ENCODE data around the gene OBP2A.

Gene OBP2A

DNA sequence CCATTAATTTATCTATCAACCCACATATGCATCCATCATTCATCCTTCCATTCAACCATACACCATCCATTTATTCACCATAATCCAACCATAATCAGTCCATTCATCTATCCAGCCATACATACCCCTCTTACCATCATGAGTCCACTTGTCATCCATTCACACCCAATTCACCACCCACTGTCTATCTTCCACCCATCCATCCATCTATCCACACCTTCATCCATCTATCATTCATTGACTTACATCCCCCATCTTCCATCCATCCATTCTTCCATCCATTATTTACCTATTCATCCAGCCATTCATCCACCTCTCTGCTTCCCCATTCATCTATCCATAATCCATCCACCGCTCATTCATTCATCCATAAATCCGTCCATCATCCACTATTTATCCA, 33.4 kb downstream of the OBP2A start:
- TF ChIP-seq, protein P1, sequence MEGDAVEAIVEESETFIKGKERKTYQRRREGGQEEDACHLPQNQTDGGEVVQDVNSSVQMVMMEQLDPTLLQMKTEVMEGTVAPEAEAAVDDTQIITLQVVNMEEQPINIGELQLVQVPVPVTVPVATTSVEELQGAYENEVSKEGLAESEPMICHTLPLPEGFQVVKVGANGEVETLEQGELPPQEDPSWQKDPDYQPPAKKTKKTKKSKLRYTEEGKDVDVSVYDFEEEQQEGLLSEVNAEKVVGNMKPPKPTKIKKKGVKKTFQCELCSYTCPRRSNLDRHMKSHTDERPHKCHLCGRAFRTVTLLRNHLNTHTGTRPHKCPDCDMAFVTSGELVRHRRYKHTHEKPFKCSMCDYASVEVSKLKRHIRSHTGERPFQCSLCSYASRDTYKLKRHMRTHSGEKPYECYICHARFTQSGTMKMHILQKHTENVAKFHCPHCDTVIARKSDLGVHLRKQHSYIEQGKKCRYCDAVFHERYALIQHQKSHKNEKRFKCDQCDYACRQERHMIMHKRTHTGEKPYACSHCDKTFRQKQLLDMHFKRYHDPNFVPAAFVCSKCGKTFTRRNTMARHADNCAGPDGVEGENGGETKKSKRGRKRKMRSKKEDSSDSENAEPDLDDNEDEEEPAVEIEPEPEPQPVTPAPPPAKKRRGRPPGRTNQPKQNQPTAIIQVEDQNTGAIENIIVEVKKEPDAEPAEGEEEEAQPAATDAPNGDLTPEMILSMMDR (IDR thresholded peaks at IDR 0.05; ENCODE audit: borderline replicate concordance, insufficient read depth, low read depth, low read length) = no peak
- H3K4me3 ChIP-seq (ENCODE audit: low read depth, low read length) = no peak overlapping the region

DNA sequence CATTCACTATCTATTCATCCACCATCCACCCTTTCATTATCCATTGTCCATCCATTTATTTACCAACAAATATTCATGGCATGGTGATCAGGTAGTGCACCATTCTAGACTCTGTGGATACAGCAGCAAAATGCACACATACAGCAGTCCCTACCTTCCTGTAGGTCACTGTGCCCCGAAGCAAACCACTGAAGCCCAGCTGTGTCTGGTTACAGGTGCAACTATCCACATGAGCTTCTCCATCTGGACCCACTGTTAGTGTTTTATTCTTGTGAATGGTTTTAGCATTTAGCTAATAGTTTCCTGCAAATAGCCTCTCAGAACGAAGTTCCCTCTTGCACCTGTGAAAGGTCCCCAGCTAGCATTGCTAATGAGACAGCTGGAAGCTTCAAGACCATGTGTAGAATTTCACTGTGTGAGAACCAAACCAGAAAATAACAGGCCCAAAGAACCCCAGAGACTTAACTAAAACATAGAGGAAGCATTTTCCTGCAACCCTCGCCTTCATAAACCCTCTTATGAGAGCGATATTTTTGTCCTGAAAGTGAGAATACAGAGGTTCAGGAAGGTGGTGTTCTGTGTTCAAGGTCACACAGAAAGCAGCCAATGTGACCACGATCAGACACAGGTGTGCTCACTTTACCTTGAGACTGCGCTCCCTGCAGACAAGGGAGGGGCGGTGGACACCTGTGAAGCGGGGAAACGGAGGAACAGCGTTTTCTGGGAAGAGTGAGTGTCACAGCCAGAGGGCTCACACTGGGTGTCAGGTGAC, 34.1 kb downstream of the OBP2A start:
- H3K4me3 ChIP-seq (ENCODE audit: low read depth, low read length) = no peak overlapping the region
- TF ChIP-seq, protein P1 (IDR thresholded peaks at IDR 0.05; ENCODE audit: borderline replicate concordance, insufficient read depth, low read depth, low read length) = no peak

DNA sequence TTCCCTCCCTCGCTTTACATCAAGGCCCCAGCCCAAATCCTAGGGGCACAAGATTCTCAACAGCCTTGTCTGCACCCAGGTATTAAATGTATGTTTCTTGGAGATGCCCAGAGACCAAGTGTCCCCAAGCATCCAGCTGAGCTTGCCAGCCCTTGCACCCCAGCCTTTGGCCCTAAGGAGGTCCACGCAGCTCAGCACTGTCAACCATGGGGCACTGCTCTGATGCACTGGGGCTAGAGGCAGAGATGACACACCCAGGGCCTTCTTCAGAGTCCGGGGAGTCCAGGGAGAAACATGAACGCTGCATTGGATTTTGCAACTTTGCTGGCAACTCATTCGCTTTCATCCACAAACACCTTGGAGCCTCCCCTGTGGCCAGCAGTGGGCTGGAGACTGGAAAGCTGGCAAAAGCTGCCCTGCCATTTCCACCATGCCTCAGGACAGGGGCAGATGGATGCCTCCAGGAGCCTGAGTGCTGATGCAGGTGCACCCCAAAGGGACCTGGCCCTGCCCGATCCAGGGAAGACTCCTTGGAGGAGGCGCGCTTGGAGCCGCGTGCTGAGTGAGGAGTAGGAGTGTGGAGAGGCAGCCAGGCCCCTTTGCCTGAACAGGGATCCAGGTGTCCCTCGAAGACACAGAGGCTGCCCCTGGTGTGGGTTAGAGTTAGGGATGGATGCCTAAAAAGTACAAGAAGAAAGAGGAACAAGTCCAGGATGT, 34.9 kb downstream of the OBP2A start:
- TF ChIP-seq, protein P1 (IDR thresholded peaks at IDR 0.05; ENCODE audit: borderline replicate concordance, insufficient read depth, low read depth, low read length) = no peak
- no peak overlapping the region for H3K4me3 ChIP-seq (ENCODE audit: low read depth, low read length)

- TF ChIP-seq, protein P1 (IDR thresholded peaks at IDR 0.05; ENCODE audit: borderline replicate concordance, insufficient read depth, low read depth, low read length) = no peak
Measured at GRCh38 chr9:135581636-135582426, 35.9 kb downstream of the OBP2A start.

DNA sequence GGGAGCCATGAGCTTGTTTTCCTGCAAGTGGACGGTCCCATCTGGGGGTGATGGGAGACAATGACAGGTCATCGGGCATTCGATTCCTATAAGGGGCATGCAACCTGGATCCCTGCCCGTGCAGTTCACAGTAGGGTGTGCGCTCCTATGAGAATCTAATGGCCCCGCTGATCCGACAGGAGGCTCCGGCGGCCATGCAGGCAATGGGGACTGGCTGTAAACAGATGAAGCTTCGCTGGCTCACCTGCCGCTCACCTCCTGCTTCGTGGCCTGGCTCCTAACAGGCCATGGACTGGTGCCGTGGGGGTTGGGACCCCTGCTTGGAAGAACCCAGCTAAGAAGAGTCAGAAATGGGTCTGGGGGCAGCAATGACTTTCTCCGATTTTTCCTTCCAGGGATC, 36.6 kb downstream of the OBP2A start:
- TF ChIP-seq, protein P1 (IDR thresholded peaks at IDR 0.05; ENCODE audit: borderline replicate concordance, insufficient read depth, low read depth, low read length) = no peak
- H3K4me3 ChIP-seq (ENCODE audit: low read depth, low read length) = no peak overlapping the region

More at GRCh38 chr9:135581636-135582426, 35.9 kb downstream of the OBP2A start:
- no peak overlapping the region for H3K4me3 ChIP-seq (ENCODE audit: low read depth, low read length)

GRCh38 chr9:135582966-135583687, 37.2 kb downstream of the OBP2A start:
- no peak overlapping the region for H3K4me3 ChIP-seq (ENCODE audit: low read depth, low read length)
- TF ChIP-seq, protein P1 (IDR thresholded peaks at IDR 0.05; ENCODE audit: borderline replicate concordance, insufficient read depth, low read depth, low read length) = no peak

Data from GM12875 (cell line).